Measurements from ENCODE around the gene ABCA3. TPM values are rescaled to one million over a fixed set of nuclear protein-coding genes. Genes with fewer than 3 reads are reported as not detected.

The ABCA3 gene
- 5.1 and 5.4 TPM in 2 replicates for total RNA-seq
- total RNA-seq (2013): 1.4 TPM
- polyA plus RNA-seq: 2.4 and 3.1 TPM in 2 replicates
- 1.7 and 3.7 TPM in 2 replicates for polyA minus RNA-seq

- Mint-ChIP-seq H3K9me3 (ENCODE audit: insufficient read depth) (no peaks in the 10 kb centered on the region), H3K27me3 (no peaks in the 10 kb centered on the region), H3K4me1 (peaks cover 12% of the 10 kb centered on the region), H3K4me3 (peak within 1 kb of the TSS; percentile 86), H3K27ac (peak within 1 kb of the TSS; percentile 90)
- peak within 1 kb of the TSS; percentile 99 for H3K4me2 ChIP-seq (replicated peaks; ENCODE audit: low read depth, low read length, poor library complexity, severe bottlenecking)
- peaks cover 0 to 22% (median 3%) of the 10 kb centered on the region in 4 experiments for H3K27me3 ChIP-seq (replicated peaks in 1 of 4; ENCODE audit: control extremely low read depth in 1 of 4, control insufficient read depth in 3 of 4, insufficient read depth in 4 of 4, low read length in 3 of 4)
- 16% methylated on average over 109 of the region's 110 CpGs for WGBS (ENCODE audit: insufficient coverage)
- H3K4me1 ChIP-seq (ENCODE audit: control insufficient read depth in 2 of 2, insufficient read depth in 2 of 2, low read length in 2 of 2): peaks cover 15 to 19% of the 10 kb centered on the region in 2 donors
- H3K9ac ChIP-seq (ENCODE audit: low read length): peak within 1 kb of the TSS; percentile 77
- peak within 1 kb of the TSS; percentile 17 to 69 (median 58) for H3K4me3 ChIP-seq (ENCODE audit: control extremely low read depth in 1 of 5, extremely low read depth in 1 of 5, insufficient read depth in 1 of 5, low read depth in 2 of 5, low read length in 4 of 5)
- intact Hi-C loops (cut with micrococcal nuclease): loop anchor here (1.0 to 10.0 kb wide), 5 partner anchors 73 to 170 kb away; partner anchors contain the start of genes CASKIN1, ECI1 and RNPS1
- peak within 1 kb of the TSS; percentile 88 for H2AFZ ChIP-seq (ENCODE audit: insufficient read depth, low read depth, low read length, poor library complexity, severe bottlenecking)
- peak; percentile 96 for DNase-seq
- H3K36me3 ChIP-seq (replicated peaks in 1 of 2; ENCODE audit: control extremely low read depth in 1 of 2, control insufficient read depth in 1 of 2, extremely low read depth in 1 of 2, insufficient read depth in 2 of 2, low read length in 1 of 2): no peaks in the 10 kb centered on the region
- POLR2A ChIA-PET: interaction anchor here (0.6 kb wide), 1 partner anchor 103 kb away, joined by 4 read pairs; no protein-coding TSS in a partner anchor
- H3K27ac ChIP-seq (ENCODE audit: low read length in 2 of 2): no peak within 1 kb of the TSS
- no peaks in the 10 kb centered on the region for H3K79me2 ChIP-seq (ENCODE audit: control insufficient read depth, insufficient read depth, low read length)
- no peak for TF ChIP-seq EZH2 (IDR thresholded peaks at IDR 0.05; ENCODE audit: borderline replicate concordance, insufficient read depth, low read depth, low read length, poor library complexity, severe bottlenecking)
- TF ChIP-seq CTCF (IDR thresholded peaks at IDR 0.05): peak; percentile 100
- H3K9me3 ChIP-seq (ENCODE audit: control extremely low read depth in 1 of 3, control insufficient read depth in 2 of 3, insufficient read depth in 1 of 3, low read length in 2 of 3): peaks cover 0 to 9% (median 0%) of the 10 kb centered on the region in 3 donors
- H4K20me1 ChIP-seq (ENCODE audit: control insufficient read depth, insufficient read depth, low read length, poor library complexity, severe bottlenecking): no peaks in the 10 kb centered on the region
- CTCF ChIA-PET: interaction anchor here (0.8 to 1.2 kb wide), 5 partner anchors 89 to 160 kb away, joined by 3 to 7 read pairs (median 4); partner anchors contain the start of genes ECI1 and TEDC2
- ATAC-seq (ENCODE audit: low read depth): peak; percentile 83
Measured at GRCh38 chr16:2340564-2341455, at the start of gene ABCA3. Gene ABCA3, minus strand, starts transcription at chr16:2340728. Its CDS starts 14,262 bp downstream, at chr16:2326466.

Data from B cell (primary cell).